ENCODE results near the gene RGS17. TPM values are rescaled to one million over a fixed set of nuclear protein-coding genes. Genes with fewer than 3 reads are reported as not detected.

RGS17 gene
- total RNA-seq, 4 donors from 2014 or later, result 1.2 to 18.6 (median 3.4) TPM

- H3K4me1 ChIP-seq, result no peaks in the 10 kb centered on the region
- intact Hi-C loops (cut with DNase I), result no loop called here
- H3K27ac ChIP-seq, result no peak overlapping the region
- H3K36me3 ChIP-seq, result no peaks in the 10 kb centered on the region
- TF ChIP-seq CTCF (IDR thresholded peaks at IDR 0.05) (no peak), POLR2A (IDR thresholded peaks at IDR 0.05) (no peak)
- no peak overlapping the region for H3K4me3 ChIP-seq (replicated peaks in 1 of 3)
- H3K9me3 ChIP-seq, result no peaks in the 10 kb centered on the region
- WGBS, 2 donors, result 86% methylated on average over 2 of the region's 2 CpGs
- DNase-seq, result no peak
- H3K27me3 ChIP-seq, result no peaks in the 10 kb centered on the region
Measured at GRCh38 chr6:153162646-153163045, 31.6 kb upstream of the RGS17 start.

- intact Hi-C loops (cut with DNase I), result no loop called here
Measured at GRCh38 chr6:153162172-153162571, 31.1 kb upstream of the RGS17 start.

GRCh38 chr6:153160221-153160620 is 29.1 kb upstream of the RGS17 start:
- H3K36me3 ChIP-seq, result no peaks in the 10 kb centered on the region
- intact Hi-C loops (cut with DNase I), result no loop called here
- no peaks in the 10 kb centered on the region for H3K4me1 ChIP-seq
- no peaks in the 10 kb centered on the region for H3K27me3 ChIP-seq
- H3K27ac ChIP-seq, result no peak overlapping the region
- TF ChIP-seq CTCF (IDR thresholded peaks at IDR 0.05) (no peak), POLR2A (IDR thresholded peaks at IDR 0.05) (no peak)
- 87 to 90% methylated on average over 2 of the region's 2 CpGs for WGBS, 2 donors
- H3K4me3 ChIP-seq (replicated peaks in 1 of 3), result no peak overlapping the region
- DNase-seq, result no peak
- no peaks in the 10 kb centered on the region for H3K9me3 ChIP-seq

More at GRCh38 chr6:153162172-153162571, 31.1 kb upstream of the RGS17 start:
- DNase-seq, result no peak
- WGBS, 2 donors, result 85 to 90% methylated on average over 4 of the region's 4 CpGs
- H3K27me3 ChIP-seq, result no peaks in the 10 kb centered on the region
- H3K9me3 ChIP-seq, result no peaks in the 10 kb centered on the region
- no peaks in the 10 kb centered on the region for H3K36me3 ChIP-seq
- H3K4me3 ChIP-seq (replicated peaks in 1 of 3), result no peak overlapping the region
- TF ChIP-seq CTCF (IDR thresholded peaks at IDR 0.05) (no peak), POLR2A (IDR thresholded peaks at IDR 0.05) (no peak)
- H3K27ac ChIP-seq, result no peak overlapping the region
- H3K4me1 ChIP-seq, result no peaks in the 10 kb centered on the region

- intact Hi-C loops (cut with DNase I), result no loop called here
- TF ChIP-seq CTCF (IDR thresholded peaks at IDR 0.05) (no peak), POLR2A (IDR thresholded peaks at IDR 0.05) (no peak)
- 75 to 76% methylated on average over 19 to 21 of the region's 21 CpGs for WGBS, 2 donors
- Histone ChIP-seq H3K36me3 (no peaks in the 10 kb centered on the region), H3K27me3 (no peaks in the 10 kb centered on the region), H3K9me3 (no peaks in the 10 kb centered on the region), H3K4me1 (no peaks in the 10 kb centered on the region), H3K27ac (no peak overlapping the region), H3K4me3 (replicated peaks in 1 of 3) (no peak overlapping the region)
- no peak for DNase-seq
Measured at GRCh38 chr6:153150752-153151440, 19.8 kb upstream of the RGS17 start.

- Histone ChIP-seq H3K9me3 (no peaks in the 10 kb centered on the region), H3K36me3 (no peaks in the 10 kb centered on the region), H3K27me3 (no peaks in the 10 kb centered on the region), H3K4me3 (replicated peaks in 1 of 3) (no peak overlapping the region), H3K4me1 (no peaks in the 10 kb centered on the region), H3K27ac (no peak overlapping the region)
- no peak for DNase-seq
- WGBS, 2 donors, result 79 to 90% methylated on average over 11 of the region's 11 CpGs
- intact Hi-C loops (cut with DNase I), result no loop called here
- TF ChIP-seq POLR2A (IDR thresholded peaks at IDR 0.05), result no peak
- TF ChIP-seq CTCF (IDR thresholded peaks at IDR 0.05), result no peak
Measured at GRCh38 chr6:153150371-153150751, 19.3 kb upstream of the RGS17 start.

All from thyroid gland (tissue), 4 donors.